Smooth muscle cell (in vitro differentiated cells): ENCODE data around the gene LINGO3. TPM values are rescaled to one million over a fixed set of nuclear protein-coding genes. Genes with fewer than 3 reads are reported as not detected.
A peak's percentile ranks its signal among the peaks of the same experiment; 100 is the strongest.

Source experiments
- DNase-seq: peaks from one replicate; lab custom pipeline; 2025; ENCODE audit not compliant: unreplicated experiment; lab: John Stamatoyannopoulos, UW
- H2AFZ ChIP-seq: fragments of 200-600 bp; sonication (generic); 2 replicates; pipeline ENCODE4 v1.6.0; 2016; ENCODE audit warnings: antibody characterized with exemption, low read depth, mild to moderate bottlenecking
- H3F3A ChIP-seq: fragments of 200-600 bp; sonication (generic); 2 replicates; pipeline ENCODE4 v1.6.0; 2017; ENCODE audit warnings: antibody characterized with exemption, low read depth
- H3K27ac ChIP-seq: fragments of 200-600 bp; sonication (generic); 2 replicates; pipeline ENCODE4 v1.5.1; 2016; ENCODE audit warnings: low read depth, mild to moderate bottlenecking
- H3K27me3 ChIP-seq: fragments of 200-600 bp; sonication (generic); 2 replicates; pipeline ENCODE4 v1.6.1; 2016; ENCODE audit warnings: low read depth, mild to moderate bottlenecking
- H3K36me3 ChIP-seq: fragments of 200-600 bp; sonication (generic); 2 replicates; pipeline ENCODE4 v1.5.1; 2016; ENCODE audit warnings: low read depth
- H3K4me1 ChIP-seq: fragments of 200-600 bp; sonication (generic); 2 replicates; pipeline ENCODE4 v1.5.1; 2016; ENCODE audit warnings: low read depth
- H3K4me2 ChIP-seq: fragments of 200-600 bp; sonication (generic); 2 replicates; pipeline ENCODE4 v1.6.0; 2016; ENCODE audit warnings: mild to moderate bottlenecking
- H3K4me3 ChIP-seq: fragments of 200-600 bp; sonication (generic); 2 replicates; pipeline ENCODE4 v1.5.1; 2016; ENCODE audit warnings: mild to moderate bottlenecking
- H3K79me2 ChIP-seq: fragments of 200-600 bp; sonication (generic); 2 replicates; pipeline ENCODE4 v1.6.0; 2016; ENCODE audit warnings: low read depth, mild to moderate bottlenecking
- H3K9ac ChIP-seq: fragments of 200-600 bp; sonication (generic); 2 replicates; pipeline ENCODE4 v1.6.0; 2016; ENCODE audit warnings: low read depth
- H3K9me3 ChIP-seq: fragments of 200-600 bp; sonication (generic); replicated peaks from 2 replicates; pipeline ENCODE4 v1.5.1; 2016; ENCODE audit warnings: low read depth
- H4K20me1 ChIP-seq: fragments of 200-600 bp; sonication (generic); 2 replicates; pipeline ENCODE4 v1.6.0; 2016; ENCODE audit warnings: low read depth
- whole genome bisulfite sequencing: methylation state at CpG from one replicate; pipeline ENCODE4 v1.1.7; 2016; ENCODE audit warnings: low lambda C conversion rate; 5-methylcytosine and 5-hydroxymethylcytosine counted together
- polyA plus RNA-seq: library from polyadenylated mRNA; unstranded; fragments of >200 nt; fragmentation: Nextera tagmentation; extraction: Ambion mirVana; gene quantifications from 2 replicates; pipeline ENCODE4 v1.2.1, GENCODE V29; 2016
- total RNA-seq: library from RNA; depleted of rRNA; stranded (reverse); fragments of >200 nt; gene quantifications from 2 replicates; pipeline ENCODE4 v1.2.3, GENCODE V29; 2014
- TF ChIP-seq, protein P1 (sequence below): fragments of 200-600 bp; sonication (generic); IDR thresholded peaks from 2 replicates; pipeline ENCODE4 v1.5.1; 2017; ENCODE audit warnings: borderline replicate concordance, mild to moderate bottlenecking, antibody characterized with exemption; ENCODE audit not compliant: insufficient read depth, poor library complexity, severe bottlenecking

The LINGO3 gene
- total and polyA plus RNA-seq, 2 experiments from 2014 or later: 0.31 TPM; not detected in 1

GRCh38 chr19:2275588-2276428, 32.1 kb downstream of the LINGO3 start:
- Histone ChIP-seq H3K9me3 (no peaks in the 10 kb centered on the region), H4K20me1 (peaks cover 85% of the 10 kb centered on the region), H3K4me3 (no peak overlapping the region), H3K27ac (no peak overlapping the region), H3K36me3 (no peaks in the 10 kb centered on the region), H3K79me2 (peaks cover 43% of the 10 kb centered on the region), H3F3A (peaks cover 30% of the 10 kb centered on the region), H2AFZ (no peak overlapping the region), H3K27me3 (no peaks in the 10 kb centered on the region), H3K4me1 (peaks cover 24% of the 10 kb centered on the region), H3K9ac (no peak overlapping the region), H3K4me2 (no peak overlapping the region)
- 98% methylated on average over 50 of the region's 74 CpGs for WGBS
- TF ChIP-seq, protein P1, sequence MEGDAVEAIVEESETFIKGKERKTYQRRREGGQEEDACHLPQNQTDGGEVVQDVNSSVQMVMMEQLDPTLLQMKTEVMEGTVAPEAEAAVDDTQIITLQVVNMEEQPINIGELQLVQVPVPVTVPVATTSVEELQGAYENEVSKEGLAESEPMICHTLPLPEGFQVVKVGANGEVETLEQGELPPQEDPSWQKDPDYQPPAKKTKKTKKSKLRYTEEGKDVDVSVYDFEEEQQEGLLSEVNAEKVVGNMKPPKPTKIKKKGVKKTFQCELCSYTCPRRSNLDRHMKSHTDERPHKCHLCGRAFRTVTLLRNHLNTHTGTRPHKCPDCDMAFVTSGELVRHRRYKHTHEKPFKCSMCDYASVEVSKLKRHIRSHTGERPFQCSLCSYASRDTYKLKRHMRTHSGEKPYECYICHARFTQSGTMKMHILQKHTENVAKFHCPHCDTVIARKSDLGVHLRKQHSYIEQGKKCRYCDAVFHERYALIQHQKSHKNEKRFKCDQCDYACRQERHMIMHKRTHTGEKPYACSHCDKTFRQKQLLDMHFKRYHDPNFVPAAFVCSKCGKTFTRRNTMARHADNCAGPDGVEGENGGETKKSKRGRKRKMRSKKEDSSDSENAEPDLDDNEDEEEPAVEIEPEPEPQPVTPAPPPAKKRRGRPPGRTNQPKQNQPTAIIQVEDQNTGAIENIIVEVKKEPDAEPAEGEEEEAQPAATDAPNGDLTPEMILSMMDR: no peak
- no peak for DNase-seq

DNA sequence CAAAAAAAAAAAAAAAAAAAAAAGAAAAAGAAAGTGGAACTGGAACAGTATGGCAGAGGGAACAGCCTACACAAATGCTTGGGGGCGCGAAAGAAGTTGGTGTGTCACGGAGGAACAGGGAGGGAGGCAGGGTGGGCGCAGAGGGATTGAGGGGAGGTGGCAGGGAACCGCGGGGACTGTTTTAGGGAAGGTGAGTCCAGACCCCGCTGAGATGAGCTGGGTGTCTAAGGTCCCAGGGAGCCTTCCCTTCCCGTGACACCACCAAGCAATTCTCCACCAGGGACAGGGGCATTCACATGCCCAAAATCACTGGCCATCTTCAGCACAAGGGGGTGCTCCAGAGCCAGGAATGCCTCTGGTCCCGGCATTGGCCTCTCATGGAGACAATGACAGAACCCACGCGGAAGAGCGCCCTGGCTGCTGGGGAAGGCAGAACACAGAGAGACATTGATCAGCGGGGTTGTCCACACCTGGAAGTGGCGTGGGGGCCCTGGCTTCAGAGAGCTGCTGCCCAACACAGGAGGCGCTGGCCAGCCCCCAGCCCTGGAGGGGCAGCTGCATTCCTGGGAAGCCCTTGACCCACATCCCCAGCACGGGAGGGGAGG, 32.9 kb downstream of the LINGO3 start:
- peaks cover 89% of the 10 kb centered on the region for H4K20me1 ChIP-seq

GRCh38 chr19:2274185-2274711, 33.7 kb downstream of the LINGO3 start:
- DNase-seq: no peak
- H3K27me3 ChIP-seq: no peaks in the 10 kb centered on the region
- WGBS: 89% methylated on average over 9 of the region's 9 CpGs
- peaks cover 24% of the 10 kb centered on the region for H3K4me1 ChIP-seq
- H3K36me3 ChIP-seq: no peaks in the 10 kb centered on the region
- TF ChIP-seq, protein P1: no peak
- H3K4me2 ChIP-seq: no peak overlapping the region
- peak overlapping the region; percentile 56 for H3K27ac ChIP-seq
- no peak overlapping the region for H3K4me3 ChIP-seq
- peaks cover 88% of the 10 kb centered on the region for H4K20me1 ChIP-seq
- H3K79me2 ChIP-seq: peaks cover 57% of the 10 kb centered on the region
- H3K9me3 ChIP-seq: no peaks in the 10 kb centered on the region
- peaks cover 36% of the 10 kb centered on the region for H3F3A ChIP-seq
- no peak overlapping the region for H3K9ac ChIP-seq
- H2AFZ ChIP-seq: no peak overlapping the region

More for the DNA sequence above, 32.9 kb downstream of the LINGO3 start:
- no peaks in the 10 kb centered on the region for H3K9me3 ChIP-seq
- H3F3A ChIP-seq: peaks cover 34% of the 10 kb centered on the region
- no peaks in the 10 kb centered on the region for H3K36me3 ChIP-seq
- H3K4me2 ChIP-seq: no peak overlapping the region
- no peak overlapping the region for H2AFZ ChIP-seq
- H3K79me2 ChIP-seq: peaks cover 50% of the 10 kb centered on the region
- H3K27me3 ChIP-seq: no peaks in the 10 kb centered on the region
- H3K4me3 ChIP-seq: no peak overlapping the region
- peaks cover 24% of the 10 kb centered on the region for H3K4me1 ChIP-seq
- H3K9ac ChIP-seq: no peak overlapping the region
- WGBS: 68% methylated on average over 16 of the region's 16 CpGs
- H3K27ac ChIP-seq: no peak overlapping the region
- TF ChIP-seq, protein P1: peak; percentile 47
- no peak for DNase-seq
